ENCODE data around the gene STMN3. TPM values are rescaled to one million over a fixed set of nuclear protein-coding genes. Genes with fewer than 3 reads are reported as not detected.

The STMN3 gene
- total and polyA plus RNA-seq, 2 of the 8 experiments (the other 6 are each of a cell fraction or from before 2014, with no cell fraction given): 51.5 to 63.1 TPM

GRCh38 chr20:63675681-63676368 is 22.6 kb upstream of the STMN3 start (continued):
- no peak for TF ChIP-seq HDAC2 (IDR thresholded peaks at IDR 0.05; ENCODE audit: borderline replicate concordance in 1 of 2, low read depth in 2 of 2, low read length in 2 of 2)
- no peak for TF ChIP-seq ASH2L (IDR thresholded peaks at IDR 0.05; ENCODE audit: low read length)
- no peak for TF ChIP-seq CBX5 (IDR thresholded peaks at IDR 0.05; ENCODE audit: low read depth, low read length)
- no peak for TF ChIP-seq RAD21 (IDR thresholded peaks at IDR 0.05 in 1 of 2, conservative IDR thresholded peaks at IDR 0.05 in 1 of 2; ENCODE audit: low read depth in 2 of 2, low read length in 2 of 2)
- TF ChIP-seq KDM1A (IDR thresholded peaks at IDR 0.05; ENCODE audit: borderline replicate concordance, low read length): no peak
- no peak for TF ChIP-seq BRCA1 (IDR thresholded peaks at IDR 0.05; ENCODE audit: low read depth, low read length)
- TF ChIP-seq PHF8 (conservative IDR thresholded peaks at IDR 0.05; ENCODE audit: low read depth, low read length): no peak

Measured in H1 (cell line).